Camera-type eye (tissue), 1 donor: Measurements from ENCODE around the gene HIRA. TPM values are rescaled to one million over a fixed set of nuclear protein-coding genes. Genes with fewer than 3 reads are reported as not detected.

Experiments
- total RNA-seq: library from RNA; depleted of rRNA; stranded (reverse); fragments of >200 nt; gene quantifications from one replicate; pipeline ENCODE4 v1.2.3, GENCODE V29; 2014

Gene HIRA, protein sequence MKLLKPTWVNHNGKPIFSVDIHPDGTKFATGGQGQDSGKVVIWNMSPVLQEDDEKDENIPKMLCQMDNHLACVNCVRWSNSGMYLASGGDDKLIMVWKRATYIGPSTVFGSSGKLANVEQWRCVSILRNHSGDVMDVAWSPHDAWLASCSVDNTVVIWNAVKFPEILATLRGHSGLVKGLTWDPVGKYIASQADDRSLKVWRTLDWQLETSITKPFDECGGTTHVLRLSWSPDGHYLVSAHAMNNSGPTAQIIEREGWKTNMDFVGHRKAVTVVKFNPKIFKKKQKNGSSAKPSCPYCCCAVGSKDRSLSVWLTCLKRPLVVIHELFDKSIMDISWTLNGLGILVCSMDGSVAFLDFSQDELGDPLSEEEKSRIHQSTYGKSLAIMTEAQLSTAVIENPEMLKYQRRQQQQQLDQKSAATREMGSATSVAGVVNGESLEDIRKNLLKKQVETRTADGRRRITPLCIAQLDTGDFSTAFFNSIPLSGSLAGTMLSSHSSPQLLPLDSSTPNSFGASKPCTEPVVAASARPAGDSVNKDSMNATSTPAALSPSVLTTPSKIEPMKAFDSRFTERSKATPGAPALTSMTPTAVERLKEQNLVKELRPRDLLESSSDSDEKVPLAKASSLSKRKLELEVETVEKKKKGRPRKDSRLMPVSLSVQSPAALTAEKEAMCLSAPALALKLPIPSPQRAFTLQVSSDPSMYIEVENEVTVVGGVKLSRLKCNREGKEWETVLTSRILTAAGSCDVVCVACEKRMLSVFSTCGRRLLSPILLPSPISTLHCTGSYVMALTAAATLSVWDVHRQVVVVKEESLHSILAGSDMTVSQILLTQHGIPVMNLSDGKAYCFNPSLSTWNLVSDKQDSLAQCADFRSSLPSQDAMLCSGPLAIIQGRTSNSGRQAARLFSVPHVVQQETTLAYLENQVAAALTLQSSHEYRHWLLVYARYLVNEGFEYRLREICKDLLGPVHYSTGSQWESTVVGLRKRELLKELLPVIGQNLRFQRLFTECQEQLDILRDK
- total RNA-seq, result 21.3 TPM

DNA sequence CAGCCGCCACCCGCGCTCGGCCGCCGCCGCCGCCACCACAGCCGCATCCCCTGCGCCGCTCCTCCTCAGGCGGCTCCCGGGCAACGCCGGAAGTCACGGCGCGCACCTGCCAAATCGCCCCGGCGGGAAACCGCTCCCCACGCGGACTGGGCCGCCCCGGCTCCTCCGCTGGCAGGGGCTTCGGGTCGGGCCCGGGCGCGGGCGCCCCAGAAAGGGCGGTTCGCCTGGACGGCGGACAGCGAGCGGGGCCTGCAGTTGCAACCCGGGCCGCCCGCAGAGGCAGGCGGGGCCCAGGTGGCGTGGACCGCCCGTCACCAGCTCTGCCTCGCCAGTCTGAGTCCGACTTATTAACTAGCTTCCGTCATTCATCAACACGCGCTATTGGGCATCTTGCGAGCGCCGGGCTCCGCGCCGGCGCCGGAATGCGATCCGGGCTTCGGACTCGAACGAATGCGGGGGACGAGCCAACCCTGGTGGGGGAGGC lies at the start of gene HIRA:
TSS of gene HIRA (minus strand) at position 85 of the 484 bp plus-strand sequence. CDS start 257 bp downstream, outside the sequence.

DNA sequence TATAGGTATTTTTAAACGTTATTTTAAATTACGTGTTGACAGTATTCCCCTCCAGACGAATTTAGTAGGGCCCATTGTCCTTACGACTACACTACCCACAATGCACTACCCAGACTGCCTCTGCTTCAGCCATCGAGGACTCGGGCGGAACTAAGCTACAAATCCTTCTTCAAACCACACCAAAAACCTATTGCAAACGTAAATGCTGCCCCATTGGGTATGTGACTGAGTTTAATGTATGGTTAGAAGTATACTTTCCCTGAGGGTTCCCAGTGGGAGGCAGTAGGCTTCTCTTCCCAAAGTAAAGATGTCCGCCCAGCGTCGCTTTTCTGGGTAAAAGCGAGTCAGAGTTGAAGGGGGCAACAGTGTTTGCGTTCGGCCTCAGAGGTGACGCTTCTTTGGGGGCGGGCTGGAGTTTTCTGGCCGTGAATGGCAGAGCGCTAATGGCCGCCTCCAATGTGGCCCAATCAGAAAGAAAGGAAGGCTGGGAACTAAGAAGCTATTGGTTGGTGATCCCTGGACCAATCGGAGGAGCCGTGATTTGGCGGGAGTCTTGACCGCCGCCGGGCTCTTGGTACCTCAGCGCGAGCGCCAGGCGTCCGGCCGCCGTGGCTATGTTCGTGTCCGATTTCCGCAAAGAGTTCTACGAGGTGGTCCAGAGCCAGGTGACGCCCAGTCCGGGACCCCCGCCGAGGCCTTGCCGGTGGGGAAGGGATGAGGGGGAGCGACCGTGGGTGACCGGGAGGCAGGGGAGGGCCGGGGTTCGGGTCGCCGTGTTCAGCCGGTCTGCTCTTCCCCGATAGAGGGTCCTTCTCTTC lies 48.0 kb upstream of the HIRA start, which contains the start of gene CDC45:
TSS of gene CDC45 (plus strand) at position 566 of the 818 bp plus-strand sequence. CDS start at position 615, 49 bp downstream.

DNA sequence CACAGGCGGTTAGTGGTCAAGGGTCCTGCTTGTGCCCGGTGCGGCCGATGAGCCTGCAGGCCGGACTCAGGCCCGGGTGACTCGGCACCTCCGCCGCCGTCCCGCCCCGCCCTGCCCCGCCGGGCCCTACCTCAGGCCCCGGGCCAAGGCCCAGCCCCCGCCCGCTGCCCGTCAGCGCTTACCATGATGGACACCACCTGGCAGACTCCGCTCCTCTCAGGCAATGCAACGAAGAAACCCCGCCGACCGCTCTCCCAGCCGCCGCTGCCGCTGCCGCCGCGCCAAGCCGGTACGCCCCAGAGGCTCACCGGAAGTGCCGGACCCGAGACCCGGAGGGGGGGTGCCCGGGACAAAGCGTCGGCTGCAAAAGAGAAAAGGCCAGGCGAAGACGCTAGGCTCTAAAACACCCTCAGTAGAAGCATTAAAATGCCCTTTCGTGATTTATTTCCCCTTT lies 47.4 kb upstream of the HIRA start, which contains the start of gene UFD1:
TSS of gene UFD1 (minus strand) at position 293 of the 454 bp plus-strand sequence. CDS start at position 185, 108 bp downstream.

DNA sequence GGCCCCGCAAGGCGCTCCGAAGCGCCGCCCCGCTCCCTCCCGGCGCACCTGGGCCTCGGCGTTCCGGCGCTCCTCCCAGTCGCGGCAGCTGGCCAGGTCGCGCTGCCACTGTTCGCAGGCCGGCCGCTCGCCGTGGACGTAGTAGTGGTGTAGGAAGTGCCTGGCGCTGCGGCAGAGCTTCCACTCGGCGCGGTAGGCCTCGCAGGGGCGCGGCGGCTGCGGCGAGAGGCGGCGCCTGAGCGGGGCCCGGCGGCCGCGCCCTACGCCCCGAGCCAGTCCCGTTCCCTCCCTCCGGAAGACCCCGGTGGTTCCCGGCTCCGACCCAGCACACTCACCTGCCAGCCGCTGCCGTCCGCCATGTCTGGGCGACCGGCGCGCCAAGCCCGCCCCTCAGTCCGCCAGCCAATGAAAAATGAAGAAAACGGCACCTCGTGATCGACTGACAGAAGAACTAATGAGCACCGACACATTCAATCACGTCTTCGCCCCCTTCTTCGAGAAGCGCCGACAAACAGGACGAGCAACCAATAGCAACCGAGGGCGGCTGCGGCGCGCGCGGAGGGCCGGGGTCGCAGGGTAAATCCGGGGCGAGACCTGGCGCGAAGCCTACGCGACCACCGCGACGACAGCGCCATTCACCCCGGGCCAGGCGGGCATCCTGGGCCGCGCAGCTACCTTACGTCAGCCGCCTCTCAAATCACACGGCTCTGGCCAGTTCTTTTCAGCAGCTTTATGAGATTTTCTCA lies 16.0 kb upstream of the HIRA start, which contains the start of gene C22orf39:
TSS of gene C22orf39 (minus strand) at position 382 of the 746 bp plus-strand sequence. CDS start at position 359, 23 bp downstream.

DNA sequence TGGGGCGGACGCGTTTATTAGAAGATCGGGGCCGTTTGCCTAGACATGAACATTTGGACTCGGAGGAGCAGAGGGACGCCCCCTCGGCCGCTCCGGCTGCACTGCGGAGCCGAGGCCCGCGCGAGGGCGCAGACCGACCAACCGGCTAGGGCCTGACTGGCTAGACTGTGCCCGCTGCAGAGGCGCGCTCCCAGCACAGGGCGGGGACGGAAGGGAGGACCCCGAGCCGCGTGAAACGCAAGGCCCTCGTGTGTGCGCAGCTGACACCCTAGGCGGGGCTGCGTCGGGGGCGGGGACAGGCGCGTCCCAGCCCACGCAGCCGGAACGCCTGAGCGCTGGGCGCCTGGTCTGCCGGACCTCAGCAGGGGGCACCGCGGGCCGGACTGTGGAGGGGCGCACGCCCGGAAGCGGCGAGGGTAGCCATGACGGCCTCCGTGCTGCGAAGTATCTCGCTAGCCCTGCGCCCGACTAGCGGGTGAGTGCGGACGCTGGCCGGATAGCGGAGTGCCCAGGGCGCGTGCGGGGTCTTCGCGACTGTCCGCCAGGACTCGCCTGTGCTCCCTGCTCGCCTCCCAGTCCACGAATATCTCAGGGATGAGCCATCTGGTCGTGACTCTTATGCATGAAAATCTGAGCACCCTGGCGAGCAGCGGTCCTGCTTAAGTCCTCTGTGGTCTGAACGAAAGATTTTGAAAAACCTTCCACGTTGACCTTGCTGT lies 759 bp upstream of the HIRA start, which contains the start of gene MRPL40:
TSS of gene MRPL40 (plus strand) at position 413 of the 719 bp plus-strand sequence. CDS start at position 423, 10 bp downstream.

GRCh38 chr22:19291580-19292457 lies 139.7 kb downstream of the HIRA start, which contains the start of gene CLTCL1:
TSS of gene CLTCL1 (minus strand) at chr22:19291719. CDS start at chr22:19291641, 78 bp downstream.

Other genes starting within 250 kb of the HIRA start
- 21.1 TPM for gene CLTCL1, start 140.0 kb downstream of the HIRA start, total RNA-seq
- gene MRPL40, start 812 bp upstream of the HIRA start, total RNA-seq, result 23.1 TPM
- gene C22orf39, start 16.0 kb upstream of the HIRA start, total RNA-seq, result 58.8 TPM
- 27.4 TPM for gene UFD1, start 47.5 kb upstream of the HIRA start, total RNA-seq
- 5.6 TPM for gene CDC45, start 48.2 kb upstream of the HIRA start, total RNA-seq
- 74.5 TPM for gene CLDN5, start 92.7 kb upstream of the HIRA start, total RNA-seq